Heart left ventricle (tissue), 16 donors: ENCODE data around the gene TAP2. TPM values are rescaled to one million over a fixed set of nuclear protein-coding genes. Genes with fewer than 3 reads are reported as not detected.
A peak's percentile ranks its signal among the peaks of the same experiment; 100 is the strongest.

Source experiments
- ATAC-seq, 4 donors: fragments of 200-7000 bp; cut with Tn5 transposase; one replicate each; pipeline ENCODE4 v1.9.1; 2020 to 2022; ENCODE audit warnings: moderate library complexity in 4 of 4, mild to moderate bottlenecking in 3 of 4, moderate number of reproducible peaks in 1 of 4
- DNase-seq, 5 donors: peaks; one replicate each; pipeline ENCODE4 v3.0.0-alpha.2; 2020
- H3K27ac ChIP-seq, 12 donors: fragments of 200-600 bp; sonication (generic) in 4 of 12; one replicate each; pipeline versions ENCODE4 v1.5.0 to v1.8.0; 2016 to 2022; ENCODE audit warnings: mild to moderate bottlenecking in 2 of 12
- H3K27me3 ChIP-seq, 9 donors: fragments of 200-600 bp; sonication (generic) in 2 of 9; one replicate each; pipeline versions ENCODE4 v1.5.1 to v1.8.0; 2016 to 2022; ENCODE audit warnings: mild to moderate bottlenecking in 3 of 9
- H3K36me3 ChIP-seq, 9 donors: fragments of 200-600 bp; sonication (generic) in 2 of 9; one replicate each; pipeline versions ENCODE4 v1.5.0 to v1.8.0; 2018 to 2022; ENCODE audit warnings: mild to moderate bottlenecking in 2 of 9
- H3K4me1 ChIP-seq, 12 donors: fragments of 200-600 bp; sonication (generic) in 4 of 12; one replicate each; pipeline versions ENCODE4 v1.5.0 to v1.8.0; 2016 to 2022; ENCODE audit warnings: mild to moderate bottlenecking in 3 of 12
- H3K4me3 ChIP-seq, 12 donors: fragments of 200-600 bp; sonication (generic) in 4 of 12; one replicate each; pipeline versions ENCODE4 v1.5.0 to v1.8.0; 2017 to 2022; ENCODE audit warnings: mild to moderate bottlenecking in 9 of 12, moderate library complexity in 4 of 12
- H3K9me3 ChIP-seq, 12 donors: fragments of 200-600 bp; sonication (generic) in 4 of 12; one replicate each; pipeline versions ENCODE4 v1.5.0 to v1.8.0; 2016 to 2022; ENCODE audit warnings: mild to moderate bottlenecking in 1 of 12
- POLR2A ChIP-seq, 2 donors: fragments of 450-650 bp; IDR thresholded peaks; one replicate each; pipeline ENCODE4 v1.6.1; 2017; ENCODE audit warnings: antibody characterized with exemption in 2 of 2, mild to moderate bottlenecking in 2 of 2, moderate library complexity in 2 of 2
- WGBS, 4 donors: extraction: QIAGEN DNeasy Blood & Tissue Kit in 2 of 4; methylation state at CpG; one replicate each; pipeline versions ENCODE4 v1.1.5 to v1.1.7; 2013 to 2018; 5-methylcytosine and 5-hydroxymethylcytosine counted together
- intact Hi-C, 10 donors: fragments of 100-400 bp; cut with DNase I; formaldehyde crosslinking; loops; one replicate each; pipeline versions ENCODE4 v1.11.1 to v1.14.2; 2022
- polyA plus RNA-seq, 2 donors: library from polyadenylated mRNA; stranded (reverse); fragments of 200-250 nt; gene quantifications; one replicate each; pipeline ENCODE4 v1.2.3, GENCODE V29; 2013
- total RNA-seq, 9 donors: library from RNA; depleted of rRNA in 2 of 9; stranded (reverse); fragments of >200 nt in 2 of 9; fragmentation: NEBNext Ultra II Directional in 3 of 9; extraction: Animal tissue kit (Norgen Biotek cat#: 25700) in 3 of 9; gene quantifications; one replicate each; pipeline versions ENCODE4 v1.1.0 to v1.2.4, GENCODE V29; 2016 to 2023
- TF ChIP-seq, protein P1 (sequence below), 12 donors: fragments of 200-600 bp; sonication (generic) in 4 of 12; IDR thresholded peaks; one replicate each; pipeline versions ENCODE4 v1.5.0 to v1.8.0; 2018 to 2022; ENCODE audit warnings: antibody characterized with exemption in 12 of 12, mild to moderate bottlenecking in 5 of 12
- donor health status: ischemic (EF 13 %, LVEDD 7.1; RV severe dilation, severe dysfunction).
- donor health status: healthy with polysubstance abuse.
- donor health status: DM: no; HTN: yes; CAD: no.
- donor health status: DM: no; HTN: no; CAD: no.
- donor health status: ischemic (EF 25% LVEDD 6.9; RV normal size, moderate dysfunction).
- donor health status: ischemic (EF 25% LVEDD 5.7; RV mildly dilated, moderate dysfunction).
- donor health status: healthy.
- donor health status: DM: yes; HTN: yes; CAD: no.
- donor health status: ischemic (EF 35%, LVEDD 5.7; RV mildly dilated, moderate dysfunction).
- donor health status: nonischemic (EF 11% LVEDD 7.7; RV severe dilation, severe dysfunction).
- donor health status: DM: yes; HTN: yes; CAD: no.
- donor health status: PGD.
- donor health status: ischemic (EF 29% LVEDD 5.4; RV normal size, mild dysfunction).
- donor health status: nonischemic (EF 23%, LVEDD 6.1; RV moderate dilation, normal function).

The TAP2 gene
- total and polyA plus RNA-seq, 11 donors = 5.4 to 107 (median 12.6) TPM

- no peaks in the 10 kb centered on the region for H3K27me3 ChIP-seq
- peak within 1 kb of the TSS; percentile 61 to 93 (median 81) for H3K4me3 ChIP-seq
- TF ChIP-seq, protein P1, sequence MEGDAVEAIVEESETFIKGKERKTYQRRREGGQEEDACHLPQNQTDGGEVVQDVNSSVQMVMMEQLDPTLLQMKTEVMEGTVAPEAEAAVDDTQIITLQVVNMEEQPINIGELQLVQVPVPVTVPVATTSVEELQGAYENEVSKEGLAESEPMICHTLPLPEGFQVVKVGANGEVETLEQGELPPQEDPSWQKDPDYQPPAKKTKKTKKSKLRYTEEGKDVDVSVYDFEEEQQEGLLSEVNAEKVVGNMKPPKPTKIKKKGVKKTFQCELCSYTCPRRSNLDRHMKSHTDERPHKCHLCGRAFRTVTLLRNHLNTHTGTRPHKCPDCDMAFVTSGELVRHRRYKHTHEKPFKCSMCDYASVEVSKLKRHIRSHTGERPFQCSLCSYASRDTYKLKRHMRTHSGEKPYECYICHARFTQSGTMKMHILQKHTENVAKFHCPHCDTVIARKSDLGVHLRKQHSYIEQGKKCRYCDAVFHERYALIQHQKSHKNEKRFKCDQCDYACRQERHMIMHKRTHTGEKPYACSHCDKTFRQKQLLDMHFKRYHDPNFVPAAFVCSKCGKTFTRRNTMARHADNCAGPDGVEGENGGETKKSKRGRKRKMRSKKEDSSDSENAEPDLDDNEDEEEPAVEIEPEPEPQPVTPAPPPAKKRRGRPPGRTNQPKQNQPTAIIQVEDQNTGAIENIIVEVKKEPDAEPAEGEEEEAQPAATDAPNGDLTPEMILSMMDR (IDR thresholded peaks at IDR 0.05) = peak in 7 of 12 donors; percentile 17 to 57 (median 35)
- TF ChIP-seq POLR2A (IDR thresholded peaks at IDR 0.05) = peak in 1 of 2 donors; percentile 85
- peaks cover 0 to 77% (median 64%) of the 10 kb centered on the region in 9 donors for H3K36me3 ChIP-seq
- no peaks in the 10 kb centered on the region for H3K9me3 ChIP-seq
- H3K4me1 ChIP-seq = peaks cover 0 to 85% (median 16%) of the 10 kb centered on the region in 12 donors
- WGBS, 4 donors = 0 to 2% (median 1%) methylated on average over 38 to 40 of the region's 40 CpGs
- ATAC-seq (peak; percentile 94 to 97 (median 96)), DNase-seq (peak; percentile 95 to 97 (median 96))
- intact Hi-C loops = loop anchor here in 4 of 10 donors (1.0 to 5.0 kb wide), 4 partner anchors 8 to 128 kb away; partner anchors contain the start of genes TAP1 (in 3 of the 4) and BRD2 (in 1 of the 4)
- peak within 1 kb of the TSS; percentile 80 to 100 (median 96) for H3K27ac ChIP-seq
Measured at GRCh38 chr6:32843979-32844838, 5.7 kb upstream of the TAP2 start, which contains the start of gene PSMB8. PSMB8 (minus strand) TSS chr6:32844047; CDS start chr6:32843996, 51 bp downstream.

- DNase-seq (peak in 3 of 5 donors; percentile 11 to 29 (median 17)), ATAC-seq (peak in 1 of 4 donors; percentile 1)
Measured at GRCh38 chr6:32843331-32843978, 4.9 kb upstream of the TAP2 start.

GRCh38 chr6:32842690-32843089 lies 4.2 kb upstream of the TAP2 start:
- peaks cover 0 to 61% (median 49%) of the 10 kb centered on the region in 9 donors for H3K36me3 ChIP-seq
- TF ChIP-seq, protein P1 (IDR thresholded peaks at IDR 0.05) = no peak
- no peak for TF ChIP-seq POLR2A (IDR thresholded peaks at IDR 0.05)
- DNase-seq (peak in 1 of 5 donors; percentile 33), ATAC-seq (no peak)
- H3K27me3 ChIP-seq = no peaks in the 10 kb centered on the region
- H3K27ac ChIP-seq = peak overlapping the region in 8 of 12 donors; percentile 92 to 100 (median 98)
- intact Hi-C loops = loop anchor here in 2 of 10 donors (5.0 kb wide), 2 partner anchors 125 to 130 kb away; partner anchors contain the start of gene BRD2 (in 1 of the 2)
- WGBS, 4 donors = 78 to 87% (median 81%) methylated on average over 8 of the region's 8 CpGs
- no peaks in the 10 kb centered on the region for H3K9me3 ChIP-seq
- H3K4me3 ChIP-seq = peak overlapping the region in 9 of 12 donors; percentile 64 to 93 (median 83)
- peaks cover 0 to 72% (median 20%) of the 10 kb centered on the region in 12 donors for H3K4me1 ChIP-seq

More at GRCh38 chr6:32843331-32843978, 4.9 kb upstream of the TAP2 start:
- Histone ChIP-seq H3K27me3 (no peaks in the 10 kb centered on the region), H3K36me3 (peaks cover 0 to 69% (median 56%) of the 10 kb centered on the region in 9 donors), H3K4me3 (peak overlapping the region; percentile 61 to 93 (median 81)), H3K27ac (peak overlapping the region; percentile 80 to 100 (median 96)), H3K4me1 (peaks cover 0 to 77% (median 17%) of the 10 kb centered on the region in 12 donors), H3K9me3 (no peaks in the 10 kb centered on the region)
- intact Hi-C loops = loop anchor here in 2 of 10 donors (5.0 kb wide), 2 partner anchors 124 to 129 kb away; partner anchors contain the start of gene BRD2 (in 1 of the 2)
- no peak for TF ChIP-seq POLR2A (IDR thresholded peaks at IDR 0.05)
- TF ChIP-seq, protein P1 (IDR thresholded peaks at IDR 0.05) = no peak
- 9 to 14% (median 10%) methylated on average over 25 to 28 of the region's 28 CpGs for WGBS, 4 donors
